PC-3 (cell line): ENCODE data around the gene ZP3. TPM values are rescaled to one million over a fixed set of nuclear protein-coding genes. Genes with fewer than 3 reads are reported as not detected.
"Not testable (repeated sequence)": the region's sequence is repeated elsewhere in the genome, so short reads cannot be mapped to it uniquely, and the experiment has no call there.

ENCODE experiments used
- ATAC-seq: fragments of 200-7000 bp; cut with Tn5 transposase; 2 replicates; pipeline ENCODE4 v1.9.1; 2020; ENCODE audit warnings: mild to moderate bottlenecking, moderate library complexity
- BruUV-seq: library from RNA; stranded (reverse); fragments of 400-500 nt; replicated peaks from 2 replicates; lab custom pipeline; 2021; lab: Mats Ljungman, UMichigan
- CTCF ChIA-PET: fragments of 300-600 bp; sonication (Branson Sonifier 250); formaldehyde crosslinking; loops from one replicate; lab custom pipeline; 2022; ENCODE audit warnings: antibody characterized with exemption; lab: Charles Lee
- POLR2A ChIA-PET: fragments of 300-600 bp; sonication (Branson Sonifier 250); formaldehyde crosslinking; loops from one replicate; lab custom pipeline; 2022; ENCODE audit warnings: antibody characterized with exemption; ENCODE audit not compliant: unreplicated experiment; lab: Charles Lee
- DNase-seq: peaks from one replicate; pipeline ENCODE4 v3.0.0-alpha.2; 2015
- H2AFZ ChIP-seq: fragments of 300-600 bp; sonication (generic); 2 replicates; pipeline ENCODE4 v1.6.0; 2016; ENCODE audit warnings: antibody characterized with exemption, low read length
- H3F3A ChIP-seq: fragments of 300-600 bp; sonication (generic); one replicate; pipeline ENCODE4 v1.6.0; 2017; ENCODE audit warnings: antibody characterized with exemption, low read length, control low read depth, mild to moderate bottlenecking; ENCODE audit not compliant: unreplicated experiment
- H3K27ac ChIP-seq: fragments of 300-600 bp; sonication (generic); 2 replicates; pipeline ENCODE4 v1.5.1; 2016; ENCODE audit warnings: mild to moderate bottlenecking, low read length
- H3K27me3 ChIP-seq: fragments of 300-600 bp; sonication (generic); 2 replicates; pipeline ENCODE4 v1.6.1; 2016; ENCODE audit warnings: low read length, mixed read lengths
- H3K36me3 ChIP-seq: fragments of 300-600 bp; sonication (generic); 2 replicates; pipeline ENCODE4 v1.6.1; 2016; ENCODE audit warnings: low read depth, mixed run types, low read length, mixed read lengths
- H3K4me1 ChIP-seq: fragments of 300-600 bp; sonication (generic); 2 replicates; pipeline ENCODE4 v1.5.1; 2016; ENCODE audit warnings: low read length; ENCODE audit not compliant: insufficient read depth
- H3K4me2 ChIP-seq: fragments of 300-600 bp; sonication (generic); 2 replicates; pipeline ENCODE4 v1.6.0; 2016; ENCODE audit warnings: low read length
- H3K4me3 ChIP-seq: fragments of 300-600 bp; sonication (generic); 2 replicates; pipeline ENCODE4 v1.5.1; 2016; ENCODE audit warnings: mild to moderate bottlenecking, low read length, mixed read lengths
- H3K79me2 ChIP-seq: fragments of 300-600 bp; sonication (generic); 2 replicates; pipeline ENCODE4 v1.6.1; 2017; ENCODE audit warnings: low read length, mixed read lengths
- H3K9ac ChIP-seq: fragments of 300-600 bp; sonication (generic); 2 replicates; pipeline ENCODE4 v1.6.0; 2016; ENCODE audit warnings: mild to moderate bottlenecking, low read length
- H3K9me2 ChIP-seq: fragments of 300-600 bp; sonication (generic); replicated peaks from 2 replicates; pipeline ENCODE4 v1.6.1; 2016; ENCODE audit warnings: mixed run types, low read length, mixed read lengths
- H3K9me3 ChIP-seq: fragments of 300-600 bp; sonication (generic); 2 replicates; pipeline ENCODE4 v1.6.1; 2016; ENCODE audit warnings: low read length, mixed read lengths
- H4K20me1 ChIP-seq: fragments of 300-600 bp; sonication (generic); 2 replicates; pipeline ENCODE4 v1.6.1; 2016; ENCODE audit warnings: low read length, mixed read lengths
- CTCF ChIP-seq: fragments of 300-600 bp; sonication (generic); conservative IDR thresholded peaks from 2 replicates; pipeline ENCODE4 v1.5.1; 2017; ENCODE audit warnings: antibody characterized with exemption, low read depth, mild to moderate bottlenecking, low read length
- EZH2 ChIP-seq: fragments of 300-600 bp; sonication (generic); IDR thresholded peaks from one replicate; pipeline ENCODE4 v1.6.1; 2017; ENCODE audit warnings: antibody characterized with exemption, mild to moderate bottlenecking, low read length; ENCODE audit not compliant: unreplicated experiment
- EZH2phosphoT487 ChIP-seq: fragments of 300-600 bp; sonication (generic); IDR thresholded peaks from 2 replicates; pipeline ENCODE4 v1.6.1; 2018; ENCODE audit warnings: mild to moderate bottlenecking, antibody characterized with exemption, low read length, borderline replicate concordance
- intact Hi-C: fragments of 100-400 bp; cut with micrococcal nuclease; formaldehyde crosslinking; loops from 2 replicates; pipeline ENCODE4 v1.9.0; 2023
- total RNA-seq: library from RNA; depleted of rRNA; stranded (reverse); fragments of >200 nt; gene quantifications from 2 replicates; pipeline ENCODE4 v1.2.3, GENCODE V29; 2014

Gene ZP3
- total RNA-seq, 1 experiment from 2014 or later: 21.6 TPM

GRCh38 chr7:76383089-76383944 is 41.4 kb upstream of the ZP3 start:
- Histone ChIP-seq H3K9ac (no peak overlapping the region), H3F3A (peaks cover 4% of the 10 kb centered on the region), H4K20me1 (no peaks in the 10 kb centered on the region), H3K79me2 (no peaks in the 10 kb centered on the region), H3K27me3 (no peaks in the 10 kb centered on the region), H3K4me2 (no peak overlapping the region), H2AFZ (no peak overlapping the region), H3K27ac (no peak overlapping the region), H3K4me3 (no peak overlapping the region), H3K9me3 (no peaks in the 10 kb centered on the region), H3K9me2 (no peaks in the 10 kb centered on the region), H3K4me1 (peaks cover 13% of the 10 kb centered on the region), H3K36me3 (no peaks in the 10 kb centered on the region)
- no peak for TF ChIP-seq EZH2phosphoT487
- no peak for TF ChIP-seq EZH2
- no peak for TF ChIP-seq CTCF
- intact Hi-C loops: no loop called here
- no peak for DNase-seq
- ATAC-seq: no peak
- no TSS peak for BruUV-seq
- CTCF ChIA-PET: no interaction called here
- POLR2A ChIA-PET: no interaction called here

GRCh38 chr7:76386691-76387260 is 38.0 kb upstream of the ZP3 start:
- no peak for TF ChIP-seq EZH2phosphoT487
- TF ChIP-seq EZH2: no peak
- no peak for TF ChIP-seq CTCF
- no peaks in the 10 kb centered on the region for H3K9me2 ChIP-seq
- DNase-seq: no peak
- POLR2A ChIA-PET: no interaction called here
- H3F3A ChIP-seq: no peaks in the 10 kb centered on the region
- no peak overlapping the region for H3K4me3 ChIP-seq
- intact Hi-C loops: no loop called here
- no peaks in the 10 kb centered on the region for H3K9me3 ChIP-seq
- H4K20me1 ChIP-seq: no peaks in the 10 kb centered on the region
- no peak overlapping the region for H3K4me2 ChIP-seq
- CTCF ChIA-PET: interaction anchor here (0.6 kb wide), 1 partner anchor 217 kb away, joined by 8 read pairs; no protein-coding TSS in a partner anchor
- H3K36me3 ChIP-seq: no peaks in the 10 kb centered on the region
- H3K9ac ChIP-seq: no peak overlapping the region
- H3K27ac ChIP-seq: no peak overlapping the region
- H3K27me3 ChIP-seq: no peaks in the 10 kb centered on the region
- no TSS peak for BruUV-seq
- no peak for ATAC-seq
- H3K4me1 ChIP-seq: no peaks in the 10 kb centered on the region
- no peak overlapping the region for H2AFZ ChIP-seq
- no peaks in the 10 kb centered on the region for H3K79me2 ChIP-seq

GRCh38 chr7:76387789-76388188 is 37.0 kb upstream of the ZP3 start:
- BruUV-seq, H3K4me2 ChIP-seq, H3K36me3 ChIP-seq, H3K4me1 ChIP-seq, POLR2A ChIA-PET, H3K9ac ChIP-seq, H4K20me1 ChIP-seq, intact Hi-C loops, H3K27me3 ChIP-seq, ATAC-seq, H3K9me3 ChIP-seq, H3K9me2 ChIP-seq, CTCF ChIA-PET, H3K4me3 ChIP-seq, H3K79me2 ChIP-seq, H3K27ac ChIP-seq, H3F3A ChIP-seq, DNase-seq, H2AFZ ChIP-seq: not testable (repeated sequence)
